GM23338 (cell line): Measurements from ENCODE around the gene GPR35. TPM values are rescaled to one million over a fixed set of nuclear protein-coding genes. Genes with fewer than 3 reads are reported as not detected.

Experiments used
- ATAC-seq: fragments of 200-7000 bp; cut with Tn5 transposase; 3 replicates; pipeline ENCODE4 v1.9.1; 2020
- DNase-seq: peaks from one replicate; pipeline ENCODE4 v3.0.0-alpha.2; 2015; ENCODE audit warnings: low spot score
- H2AFZ ChIP-seq: fragments of 200-600 bp; sonication (generic); 2 replicates; pipeline ENCODE4 v1.8.0; 2016; ENCODE audit warnings: antibody characterized with exemption, mild to moderate bottlenecking, moderate library complexity
- H3F3A ChIP-seq: fragments of 200-600 bp; sonication (generic); replicated peaks from 2 replicates; pipeline ENCODE4 v1.8.0; 2017; ENCODE audit warnings: antibody characterized with exemption, mixed run types, low read depth
- H3K27ac ChIP-seq: fragments of 200-600 bp; sonication (generic); 2 replicates; pipeline ENCODE4 v1.6.1; 2016; ENCODE audit warnings: low read depth
- H3K27me3 ChIP-seq: fragments of 200-600 bp; sonication (generic); 2 replicates; pipeline ENCODE4 v1.8.0; 2016; ENCODE audit warnings: mild to moderate bottlenecking, mixed run types, moderate library complexity; ENCODE audit not compliant: insufficient read depth
- H3K36me3 ChIP-seq: fragments of 200-600 bp; sonication (generic); 2 replicates; pipeline ENCODE4 v1.8.0; 2016; ENCODE audit warnings: mild to moderate bottlenecking; ENCODE audit not compliant: insufficient read depth
- H3K4me1 ChIP-seq: fragments of 200-600 bp; sonication (generic); 2 replicates; pipeline ENCODE4 v1.8.0; 2016; ENCODE audit warnings: mild to moderate bottlenecking, moderate library complexity; ENCODE audit not compliant: insufficient read depth
- H3K4me2 ChIP-seq: fragments of 200-600 bp; sonication (generic); 2 replicates; pipeline ENCODE4 v1.7.1; 2017; ENCODE audit warnings: mixed run types
- H3K4me3 ChIP-seq: fragments of 200-600 bp; sonication (generic); 2 replicates; pipeline ENCODE4 v1.6.1; 2016; ENCODE audit warnings: mixed run types
- H3K79me2 ChIP-seq: fragments of 200-600 bp; sonication (generic); replicated peaks from 2 replicates; pipeline ENCODE4 v1.8.0; 2017; ENCODE audit warnings: mild to moderate bottlenecking; ENCODE audit not compliant: insufficient read depth
- H3K9me2 ChIP-seq: fragments of 200-600 bp; sonication (generic); 2 replicates; pipeline ENCODE4 v1.8.0; 2017; ENCODE audit not compliant: insufficient read depth
- H4K20me1 ChIP-seq: fragments of 200-600 bp; sonication (generic); replicated peaks from 2 replicates; pipeline ENCODE4 v1.8.0; 2017; ENCODE audit warnings: mild to moderate bottlenecking; ENCODE audit not compliant: insufficient read depth
- H3K27ac Mint-ChIP-seq: 2 replicates; pipeline ENCODE4 v1.8.0; 2020; ENCODE audit warnings: inconsistent platforms, mild to moderate bottlenecking, moderate library complexity, mixed read lengths
- H3K27me3 Mint-ChIP-seq: 3 replicates; pipeline ENCODE4 v1.8.0; 2022; ENCODE audit warnings: low read depth, mild to moderate bottlenecking, moderate library complexity, mixed read lengths, inconsistent platforms; ENCODE audit not compliant: insufficient read depth, poor library complexity
- H3K36me3 Mint-ChIP-seq: 3 replicates; pipeline ENCODE4 v1.8.0; 2021; ENCODE audit warnings: low read depth, mild to moderate bottlenecking, inconsistent platforms, moderate library complexity, mixed read lengths
- H3K4me1 Mint-ChIP-seq: 3 replicates; pipeline ENCODE4 v1.8.0; 2020; ENCODE audit warnings: mild to moderate bottlenecking, inconsistent platforms, mixed read lengths
- H3K4me3 Mint-ChIP-seq: 3 replicates; pipeline ENCODE4 v1.8.0; 2021; ENCODE audit warnings: moderate library complexity, mild to moderate bottlenecking, inconsistent platforms, mixed read lengths
- H3K9me3 Mint-ChIP-seq: 3 replicates; pipeline ENCODE4 v1.8.0; 2020; ENCODE audit warnings: moderate library complexity, mild to moderate bottlenecking, inconsistent platforms, mixed read lengths
- NANOG ChIP-seq: IDR thresholded peaks from 2 replicates; pipeline ENCODE4 v1.6.1; 2016; ENCODE audit warnings: antibody characterized with exemption, borderline replicate concordance
- POLR2AphosphoS5 ChIP-seq: IDR thresholded peaks from 2 replicates; pipeline ENCODE4 v1.6.1; 2016; ENCODE audit warnings: antibody characterized with exemption, low read depth
- ZNF331 ChIP-seq: fragments of 250-450 bp; sonication (Bioruptor Pico); IDR thresholded peaks from 2 replicates; pipeline ENCODE4 v1.5.0; 2020; ENCODE audit warnings: low read depth, mild to moderate bottlenecking, moderate library complexity
- polyA plus RNA-seq: library from polyadenylated mRNA; unstranded; fragments of >200 nt; fragmentation: Nextera tagmentation; extraction: Ambion mirVana; gene quantifications from 2 replicates; pipeline ENCODE4 v1.2.1, GENCODE V29; 2016
- total RNA-seq: library from RNA; depleted of rRNA; stranded (reverse); fragments of >200 nt; shearing (Covaris generic); gene quantifications from 2 replicates; pipeline ENCODE4 v1.2.3, GENCODE V29; 2014
- TF ChIP-seq, protein P1 (sequence below): fragments of 250-450 bp; sonication (Bioruptor Pico); IDR thresholded peaks from 2 replicates; pipeline ENCODE4 v1.5.0; 2020; ENCODE audit warnings: mild to moderate bottlenecking, moderate library complexity
- TF ChIP-seq, protein P2 (sequence below): IDR thresholded peaks from 2 replicates; pipeline ENCODE4 v1.6.1; 2016; ENCODE audit warnings: antibody characterized with exemption

GPR35 gene
- total and polyA plus RNA-seq, 2 experiments from 2014 or later = not detected

DNA sequence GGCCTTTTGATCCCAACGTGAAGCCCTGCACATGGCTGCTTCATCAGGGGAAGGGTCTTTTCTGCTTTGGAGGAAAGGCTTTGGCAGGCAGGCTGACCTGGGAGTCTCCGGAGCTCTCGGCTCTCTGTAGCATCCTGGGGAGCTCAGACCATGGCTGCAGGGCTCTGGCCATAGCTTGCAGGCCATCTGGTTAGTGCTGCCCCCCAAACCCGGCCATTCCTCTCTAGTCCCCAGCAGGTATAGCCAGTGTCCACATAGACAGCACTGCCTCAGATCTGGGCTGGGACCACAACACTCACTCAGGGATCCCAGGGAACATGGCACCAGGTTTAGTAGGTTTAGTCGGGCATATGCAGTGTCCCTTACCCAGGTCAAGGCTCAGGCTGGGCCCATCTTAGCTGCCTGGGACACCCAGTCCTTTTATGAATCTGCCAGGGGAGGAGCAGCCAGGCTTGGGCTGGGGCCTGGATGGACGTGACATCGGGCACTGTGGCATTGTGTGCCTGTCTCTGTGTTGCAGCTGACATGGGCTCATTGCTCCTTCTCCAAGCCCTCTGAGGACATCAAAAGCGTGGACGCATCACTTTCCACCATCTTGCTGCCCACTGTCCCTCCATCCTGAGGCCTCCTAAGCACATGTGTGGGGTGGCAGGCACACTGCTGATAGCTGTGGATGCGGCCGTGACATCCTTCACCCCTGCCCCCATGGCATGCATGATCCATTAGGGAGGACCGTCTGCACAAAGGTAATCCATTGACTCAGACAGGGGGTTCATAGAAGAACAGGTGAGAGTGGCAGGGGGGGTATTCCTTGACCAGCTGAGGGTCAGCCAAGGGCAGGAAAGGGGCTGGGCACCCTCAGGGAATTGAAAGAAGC, 19.2 kb upstream of the GPR35 start (continued):
- TF ChIP-seq, protein P1, sequence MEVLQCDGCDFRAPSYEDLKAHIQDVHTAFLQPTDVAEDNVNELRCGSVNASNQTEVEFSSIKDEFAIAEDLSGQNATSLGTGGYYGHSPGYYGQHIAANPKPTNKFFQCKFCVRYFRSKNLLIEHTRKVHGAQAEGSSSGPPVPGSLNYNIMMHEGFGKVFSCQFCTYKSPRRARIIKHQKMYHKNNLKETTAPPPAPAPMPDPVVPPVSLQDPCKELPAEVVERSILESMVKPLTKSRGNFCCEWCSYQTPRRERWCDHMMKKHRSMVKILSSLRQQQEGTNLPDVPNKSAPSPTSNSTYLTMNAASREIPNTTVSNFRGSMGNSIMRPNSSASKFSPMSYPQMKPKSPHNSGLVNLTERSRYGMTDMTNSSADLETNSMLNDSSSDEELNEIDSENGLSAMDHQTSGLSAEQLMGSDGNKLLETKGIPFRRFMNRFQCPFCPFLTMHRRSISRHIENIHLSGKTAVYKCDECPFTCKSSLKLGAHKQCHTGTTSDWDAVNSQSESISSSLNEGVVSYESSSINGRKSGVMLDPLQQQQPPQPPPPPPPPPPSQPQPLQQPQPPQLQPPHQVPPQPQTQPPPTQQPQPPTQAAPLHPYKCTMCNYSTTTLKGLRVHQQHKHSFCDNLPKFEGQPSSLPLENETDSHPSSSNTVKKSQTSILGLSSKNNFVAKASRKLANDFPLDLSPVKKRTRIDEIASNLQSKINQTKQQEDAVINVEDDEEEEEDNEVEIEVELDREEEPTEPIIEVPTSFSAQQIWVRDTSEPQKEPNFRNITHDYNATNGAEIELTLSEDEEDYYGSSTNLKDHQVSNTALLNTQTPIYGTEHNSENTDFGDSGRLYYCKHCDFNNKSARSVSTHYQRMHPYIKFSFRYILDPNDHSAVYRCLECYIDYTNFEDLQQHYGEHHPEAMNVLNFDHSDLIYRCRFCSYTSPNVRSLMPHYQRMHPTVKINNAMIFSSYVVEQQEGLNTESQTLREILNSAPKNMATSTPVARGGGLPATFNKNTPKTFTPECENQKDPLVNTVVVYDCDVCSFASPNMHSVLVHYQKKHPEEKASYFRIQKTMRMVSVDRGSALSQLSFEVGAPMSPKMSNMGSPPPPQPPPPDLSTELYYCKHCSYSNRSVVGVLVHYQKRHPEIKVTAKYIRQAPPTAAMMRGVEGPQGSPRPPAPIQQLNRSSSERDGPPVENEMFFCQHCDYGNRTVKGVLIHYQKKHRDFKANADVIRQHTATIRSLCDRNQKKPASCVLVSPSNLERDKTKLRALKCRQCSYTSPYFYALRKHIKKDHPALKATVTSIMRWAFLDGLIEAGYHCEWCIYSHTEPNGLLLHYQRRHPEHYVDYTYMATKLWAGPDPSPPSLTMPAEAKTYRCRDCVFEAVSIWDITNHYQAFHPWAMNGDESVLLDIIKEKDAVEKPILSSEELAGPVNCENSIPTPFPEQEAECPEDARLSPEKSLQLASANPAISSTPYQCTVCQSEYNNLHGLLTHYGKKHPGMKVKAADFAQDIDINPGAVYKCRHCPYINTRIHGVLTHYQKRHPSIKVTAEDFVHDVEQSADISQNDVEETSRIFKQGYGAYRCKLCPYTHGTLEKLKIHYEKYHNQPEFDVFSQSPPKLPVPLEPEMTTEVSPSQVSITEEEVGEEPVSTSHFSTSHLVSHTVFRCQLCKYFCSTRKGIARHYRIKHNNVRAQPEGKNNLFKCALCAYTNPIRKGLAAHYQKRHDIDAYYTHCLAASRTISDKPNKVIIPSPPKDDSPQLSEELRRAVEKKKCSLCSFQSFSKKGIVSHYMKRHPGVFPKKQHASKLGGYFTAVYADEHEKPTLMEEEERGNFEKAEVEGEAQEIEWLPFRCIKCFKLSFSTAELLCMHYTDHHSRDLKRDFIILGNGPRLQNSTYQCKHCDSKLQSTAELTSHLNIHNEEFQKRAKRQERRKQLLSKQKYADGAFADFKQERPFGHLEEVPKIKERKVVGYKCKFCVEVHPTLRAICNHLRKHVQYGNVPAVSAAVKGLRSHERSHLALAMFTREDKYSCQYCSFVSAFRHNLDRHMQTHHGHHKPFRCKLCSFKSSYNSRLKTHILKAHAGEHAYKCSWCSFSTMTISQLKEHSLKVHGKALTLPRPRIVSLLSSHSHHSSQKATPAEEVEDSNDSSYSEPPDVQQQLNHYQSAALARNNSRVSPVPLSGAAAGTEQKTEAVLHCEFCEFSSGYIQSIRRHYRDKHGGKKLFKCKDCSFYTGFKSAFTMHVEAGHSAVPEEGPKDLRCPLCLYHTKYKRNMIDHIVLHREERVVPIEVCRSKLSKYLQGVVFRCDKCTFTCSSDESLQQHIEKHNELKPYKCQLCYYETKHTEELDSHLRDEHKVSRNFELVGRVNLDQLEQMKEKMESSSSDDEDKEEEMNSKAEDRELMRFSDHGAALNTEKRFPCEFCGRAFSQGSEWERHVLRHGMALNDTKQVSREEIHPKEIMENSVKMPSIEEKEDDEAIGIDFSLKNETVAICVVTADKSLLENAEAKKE = no peak
- no peak for TF ChIP-seq POLR2AphosphoS5
- TF ChIP-seq ZNF331 (CRISPR knock-in tag) = no peak

DNA sequence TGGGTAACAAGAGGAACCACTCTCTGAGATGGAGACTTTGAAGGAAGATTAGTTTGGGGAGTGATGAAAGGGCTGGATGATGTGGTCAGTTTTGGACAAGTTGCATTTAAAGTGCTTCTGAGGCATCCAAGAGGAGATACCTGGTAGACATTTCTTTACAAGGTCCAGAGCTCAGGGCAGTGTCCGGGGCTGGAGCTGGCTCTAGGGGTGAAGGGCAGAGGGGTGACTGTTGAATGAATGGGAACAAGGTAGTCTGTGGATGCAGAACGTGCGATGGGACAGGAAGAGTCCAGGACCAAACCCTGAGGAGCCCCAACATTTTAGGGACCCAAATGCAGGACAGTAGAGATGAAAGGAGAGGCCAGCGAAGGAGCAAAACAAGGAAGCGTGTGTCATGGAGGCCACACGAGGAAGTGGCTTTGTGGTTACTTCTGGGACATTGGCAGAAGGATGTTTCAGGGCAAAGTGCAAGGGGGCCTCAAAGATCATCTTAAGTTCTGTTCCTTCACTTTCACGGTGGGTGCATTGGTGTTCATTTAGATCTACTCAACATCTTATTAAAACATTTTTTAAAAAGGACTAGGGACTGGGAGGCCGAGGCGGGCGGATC, 13.6 kb upstream of the GPR35 start:
- no peaks in the 10 kb centered on the region for H3K9me2 ChIP-seq
- no peaks in the 10 kb centered on the region for H4K20me1 ChIP-seq
- no peak for DNase-seq
- no peak overlapping the region for H3K27ac ChIP-seq
- H3K27me3 ChIP-seq = no peaks in the 10 kb centered on the region
- Mint-ChIP-seq H3K36me3 (peaks cover 25% of the 10 kb centered on the region), H3K27me3 (peaks cover under 1% of the 10 kb centered on the region), H3K4me1 (no peaks in the 10 kb centered on the region), H3K4me3 (no peak overlapping the region), H3K9me3 (peaks cover 10% of the 10 kb centered on the region), H3K27ac (no peak overlapping the region)
- H3K4me2 ChIP-seq = no peak overlapping the region
- no peaks in the 10 kb centered on the region for H3K79me2 ChIP-seq
- no peak overlapping the region for H2AFZ ChIP-seq
- H3K4me3 ChIP-seq = no peak overlapping the region
- no peak for ATAC-seq
- H3K4me1 ChIP-seq = no peaks in the 10 kb centered on the region
- H3F3A ChIP-seq = no peaks in the 10 kb centered on the region
- no peaks in the 10 kb centered on the region for H3K36me3 ChIP-seq
- TF ChIP-seq ZNF331 (CRISPR knock-in tag) (no peak), NANOG (no peak)
- TF ChIP-seq, protein P1 = no peak
- TF ChIP-seq, protein P2, sequence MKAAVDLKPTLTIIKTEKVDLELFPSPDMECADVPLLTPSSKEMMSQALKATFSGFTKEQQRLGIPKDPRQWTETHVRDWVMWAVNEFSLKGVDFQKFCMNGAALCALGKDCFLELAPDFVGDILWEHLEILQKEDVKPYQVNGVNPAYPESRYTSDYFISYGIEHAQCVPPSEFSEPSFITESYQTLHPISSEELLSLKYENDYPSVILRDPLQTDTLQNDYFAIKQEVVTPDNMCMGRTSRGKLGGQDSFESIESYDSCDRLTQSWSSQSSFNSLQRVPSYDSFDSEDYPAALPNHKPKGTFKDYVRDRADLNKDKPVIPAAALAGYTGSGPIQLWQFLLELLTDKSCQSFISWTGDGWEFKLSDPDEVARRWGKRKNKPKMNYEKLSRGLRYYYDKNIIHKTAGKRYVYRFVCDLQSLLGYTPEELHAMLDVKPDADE = no peak
